Thoracic aorta (tissue), 2 donors: Measurements from ENCODE around the gene FAM227B. TPM values are rescaled to one million over a fixed set of nuclear protein-coding genes. Genes with fewer than 3 reads are reported as not detected.
"Not testable (repeated sequence)": the region's sequence is repeated elsewhere in the genome, so short reads cannot be mapped to it uniquely, and the experiment has no call there.

Experiments
- ATAC-seq: fragments of 150-250 bp; one replicate; pipeline ENCODE4 v1.8.0; 2017; ENCODE audit warnings: low read depth; ENCODE audit not compliant: insufficient number of reproducible peaks, low FRiP score
- DNase-seq: peaks from one replicate; pipeline ENCODE4 v3.0.0-alpha.2; 2020; ENCODE audit warnings: low spot score
- H3K27ac ChIP-seq, 2 donors: fragments of 200-600 bp; sonication (generic); 1 replicate in 1 of 2; 2 replicates in 1 of 2; pipeline ENCODE4 v1.5.1; 2016; ENCODE audit warnings: mild to moderate bottlenecking in 2 of 2, moderate library complexity in 2 of 2
- H3K27me3 ChIP-seq: fragments of 200-600 bp; sonication (generic); replicated peaks from 2 replicates; pipeline ENCODE4 v1.6.0; 2016; ENCODE audit warnings: mild to moderate bottlenecking; ENCODE audit not compliant: insufficient read depth
- H3K36me3 ChIP-seq: fragments of 200-600 bp; sonication (generic); one replicate; pipeline ENCODE4 v1.5.1; 2016
- H3K4me1 ChIP-seq, 2 donors: fragments of 200-600 bp; sonication (generic); 1 replicate in 1 of 2; 2 replicates in 1 of 2; pipeline versions ENCODE4 v1.5.1 to v1.6.0; 2016; ENCODE audit warnings: low read depth in 2 of 2, mild to moderate bottlenecking in 1 of 2; ENCODE audit not compliant: control insufficient read depth in 1 of 2
- H3K4me3 ChIP-seq: fragments of 200-600 bp; sonication (generic); 2 replicates; pipeline ENCODE4 v1.5.1; 2016; ENCODE audit warnings: mild to moderate bottlenecking
- H3K9me3 ChIP-seq: fragments of 200-600 bp; sonication (generic); 2 replicates; pipeline ENCODE4 v1.5.1; 2016
- CTCF ChIP-seq: fragments of 200-600 bp; sonication (generic); IDR thresholded peaks from one replicate; pipeline ENCODE4 v1.5.1; 2019; ENCODE audit warnings: antibody characterized with exemption
- total RNA-seq, 2 donors: library from RNA; depleted of rRNA; stranded (reverse); fragments of >200 nt; gene quantifications; one replicate each; pipeline versions ENCODE4 v1.1.0 to v1.2.3, GENCODE V29; 2016

The FAM227B gene
- total RNA-seq, 2 donors from 2014 or later: 3.2 to 15.2 TPM

DNA sequence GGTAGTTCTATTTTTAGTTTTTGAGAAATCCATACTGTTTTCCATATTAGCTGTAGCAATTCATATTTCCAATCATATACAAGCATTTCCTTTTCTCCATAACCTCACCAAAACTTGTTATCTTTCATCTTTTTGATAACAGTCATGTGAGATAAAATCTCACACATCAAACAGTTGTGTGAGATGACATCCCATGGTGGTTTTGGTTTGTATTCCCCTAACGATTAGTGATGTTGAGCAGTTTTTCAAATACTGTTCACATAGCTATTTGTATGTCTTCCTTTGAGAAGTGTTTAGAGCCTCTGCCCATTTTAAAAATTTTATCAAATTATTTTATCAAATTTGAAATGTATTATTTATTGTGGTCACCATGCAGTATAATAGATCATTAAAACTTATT, 50.4 kb downstream of the FAM227B start:
- no peak for ATAC-seq

GRCh38 chr15:49560045-49560444, 60.6 kb downstream of the FAM227B start:
- H3K9me3 ChIP-seq: peaks cover 12% of the 10 kb centered on the region
- DNase-seq (no peak), ATAC-seq (no peak)
- H3K4me1 ChIP-seq: no peaks in the 10 kb centered on the region
- no peak overlapping the region for H3K4me3 ChIP-seq
- no peaks in the 10 kb centered on the region for H3K36me3 ChIP-seq
- no peak for TF ChIP-seq CTCF
- H3K27ac ChIP-seq: no peak overlapping the region
- H3K27me3 ChIP-seq: no peaks in the 10 kb centered on the region

More for the DNA sequence above, 50.4 kb downstream of the FAM227B start:
- no peaks in the 10 kb centered on the region for H3K27me3 ChIP-seq
- no peak overlapping the region for H3K4me3 ChIP-seq
- no peak for DNase-seq
- no peaks in the 10 kb centered on the region for H3K36me3 ChIP-seq
- H3K9me3 ChIP-seq: peaks cover 5% of the 10 kb centered on the region
- no peak overlapping the region for H3K27ac ChIP-seq
- TF ChIP-seq CTCF: no peak
- no peaks in the 10 kb centered on the region for H3K4me1 ChIP-seq

GRCh38 chr15:49558929-49559328, 61.7 kb downstream of the FAM227B start:
- H3K9me3 ChIP-seq: peaks cover 18% of the 10 kb centered on the region
- no peaks in the 10 kb centered on the region for H3K27me3 ChIP-seq
- no peak overlapping the region for H3K27ac ChIP-seq
- no peak for DNase-seq
- H3K36me3 ChIP-seq: no peaks in the 10 kb centered on the region
- no peak overlapping the region for H3K4me3 ChIP-seq
- ATAC-seq: no peak
- no peaks in the 10 kb centered on the region for H3K4me1 ChIP-seq
- TF ChIP-seq CTCF: no peak

DNA sequence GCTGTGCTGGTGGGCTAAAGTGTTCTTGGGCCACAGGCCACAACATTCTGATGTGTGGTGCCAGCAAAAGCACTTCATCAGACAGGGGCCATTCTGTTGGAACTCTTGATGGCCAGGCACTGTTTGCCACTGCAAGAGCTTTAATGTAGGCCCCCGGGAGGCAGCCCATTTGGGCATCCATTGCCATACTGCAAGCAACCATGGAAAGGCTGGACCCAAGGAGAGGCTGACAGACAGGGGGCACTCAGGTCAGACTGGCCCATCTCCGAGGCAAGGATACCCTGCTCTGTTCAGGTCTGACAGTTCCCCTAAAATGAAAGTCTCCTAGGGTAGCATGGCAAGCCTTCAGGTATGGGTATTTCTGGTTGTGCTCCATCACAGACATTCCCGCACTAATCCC, 64.2 kb downstream of the FAM227B start:
- Histone ChIP-seq H3K36me3 (no peaks in the 10 kb centered on the region), H3K9me3 (peaks cover 9% of the 10 kb centered on the region), H3K27ac (no peak overlapping the region), H3K4me3 (no peak overlapping the region), H3K27me3 (no peaks in the 10 kb centered on the region), H3K4me1 (no peaks in the 10 kb centered on the region)
- DNase-seq: no peak
- ATAC-seq: no peak
- TF ChIP-seq CTCF: no peak

DNA sequence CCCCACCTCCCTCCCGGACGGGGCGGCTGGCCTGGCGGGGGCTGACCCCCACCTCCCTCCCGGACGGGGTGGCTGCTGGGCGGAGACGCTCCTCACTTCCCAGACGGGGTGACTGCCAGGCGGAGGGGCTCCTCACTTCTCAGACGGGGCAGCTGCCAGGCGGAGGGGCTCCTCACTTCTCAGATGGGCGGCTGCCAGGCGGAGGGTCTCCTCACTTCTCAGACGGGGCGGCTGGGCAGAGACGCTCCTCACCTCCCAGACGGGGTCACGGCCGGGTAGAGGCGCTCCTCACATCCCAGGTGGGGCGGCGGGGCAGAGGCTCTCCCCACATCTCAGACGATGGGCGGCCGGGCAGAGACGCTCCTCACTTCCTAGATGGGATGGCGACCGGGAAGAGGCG, 70.3 kb downstream of the FAM227B start:
- DNase-seq, H3K27ac ChIP-seq, H3K9me3 ChIP-seq, H3K36me3 ChIP-seq, H3K4me1 ChIP-seq, H3K4me3 ChIP-seq, ATAC-seq, H3K27me3 ChIP-seq: not testable (repeated sequence)

DNA sequence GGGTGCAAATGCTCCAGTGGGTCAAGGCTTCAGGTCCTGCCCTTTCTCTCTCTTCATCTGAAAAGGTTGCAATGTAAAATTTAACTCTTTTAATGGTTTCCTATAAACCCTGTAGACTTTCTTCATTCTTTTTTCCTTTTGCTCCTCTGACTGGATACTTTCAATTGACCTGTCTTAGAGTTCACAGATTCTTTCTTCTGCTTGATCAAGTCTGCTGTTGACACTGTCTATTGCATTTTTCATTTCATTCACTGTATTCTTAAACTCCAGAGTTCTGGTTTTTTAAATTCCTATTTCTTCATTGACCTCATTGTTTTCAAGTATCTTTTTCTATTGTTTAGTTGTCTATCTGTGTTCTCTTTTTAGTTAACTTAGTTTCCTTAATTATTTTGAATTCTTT, 82.1 kb downstream of the FAM227B start:
- Histone ChIP-seq H3K4me1 (no peaks in the 10 kb centered on the region), H3K27ac (no peak overlapping the region), H3K36me3 (no peaks in the 10 kb centered on the region), H3K4me3 (no peak overlapping the region), H3K9me3 (peaks cover under 1% of the 10 kb centered on the region), H3K27me3 (no peaks in the 10 kb centered on the region)
- TF ChIP-seq CTCF: no peak
- DNase-seq (no peak), ATAC-seq (no peak)
